HL-60 (cell line): ENCODE data around the gene EXOSC10.

Experiments used
- SPI1 ChIP-seq: IDR thresholded peaks from 2 replicates; pipeline ENCODE4 v1.6.1; 2012; ENCODE audit warnings: low read depth, mild to moderate bottlenecking, borderline replicate concordance
- TF ChIP-seq, protein P1 (sequence below): IDR thresholded peaks from 2 replicates; pipeline ENCODE4 v1.6.1; 2012; ENCODE audit warnings: low read depth; ENCODE audit not compliant: insufficient replicate concordance
- TF ChIP-seq, protein P2 (sequence below): IDR thresholded peaks from one replicate; pipeline ENCODE4 v1.5.1; 2011; ENCODE audit warnings: low read length, control low read depth, inconsistent platforms; ENCODE audit not compliant: insufficient read depth

DNA sequence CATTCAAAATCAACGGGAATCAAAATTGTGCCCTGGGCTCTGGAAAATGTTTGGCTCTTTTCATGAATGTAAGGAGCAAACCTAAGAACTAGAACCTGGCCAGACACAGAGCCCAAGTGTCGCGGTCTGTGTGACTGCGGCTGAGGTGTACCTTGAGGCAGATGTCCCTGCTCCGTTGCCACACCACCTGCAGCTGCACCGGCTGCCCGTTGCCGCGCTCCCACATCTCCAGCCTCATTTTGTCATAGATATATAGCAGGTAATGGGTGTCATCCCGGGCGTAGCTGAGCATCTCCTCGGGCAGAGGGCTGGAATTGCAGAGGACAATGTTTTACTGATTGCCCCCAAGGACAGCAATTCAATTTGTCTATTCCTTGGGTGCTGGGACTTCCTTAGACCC is 18.7 kb downstream of the EXOSC10 start:
- TF ChIP-seq, protein P1, sequence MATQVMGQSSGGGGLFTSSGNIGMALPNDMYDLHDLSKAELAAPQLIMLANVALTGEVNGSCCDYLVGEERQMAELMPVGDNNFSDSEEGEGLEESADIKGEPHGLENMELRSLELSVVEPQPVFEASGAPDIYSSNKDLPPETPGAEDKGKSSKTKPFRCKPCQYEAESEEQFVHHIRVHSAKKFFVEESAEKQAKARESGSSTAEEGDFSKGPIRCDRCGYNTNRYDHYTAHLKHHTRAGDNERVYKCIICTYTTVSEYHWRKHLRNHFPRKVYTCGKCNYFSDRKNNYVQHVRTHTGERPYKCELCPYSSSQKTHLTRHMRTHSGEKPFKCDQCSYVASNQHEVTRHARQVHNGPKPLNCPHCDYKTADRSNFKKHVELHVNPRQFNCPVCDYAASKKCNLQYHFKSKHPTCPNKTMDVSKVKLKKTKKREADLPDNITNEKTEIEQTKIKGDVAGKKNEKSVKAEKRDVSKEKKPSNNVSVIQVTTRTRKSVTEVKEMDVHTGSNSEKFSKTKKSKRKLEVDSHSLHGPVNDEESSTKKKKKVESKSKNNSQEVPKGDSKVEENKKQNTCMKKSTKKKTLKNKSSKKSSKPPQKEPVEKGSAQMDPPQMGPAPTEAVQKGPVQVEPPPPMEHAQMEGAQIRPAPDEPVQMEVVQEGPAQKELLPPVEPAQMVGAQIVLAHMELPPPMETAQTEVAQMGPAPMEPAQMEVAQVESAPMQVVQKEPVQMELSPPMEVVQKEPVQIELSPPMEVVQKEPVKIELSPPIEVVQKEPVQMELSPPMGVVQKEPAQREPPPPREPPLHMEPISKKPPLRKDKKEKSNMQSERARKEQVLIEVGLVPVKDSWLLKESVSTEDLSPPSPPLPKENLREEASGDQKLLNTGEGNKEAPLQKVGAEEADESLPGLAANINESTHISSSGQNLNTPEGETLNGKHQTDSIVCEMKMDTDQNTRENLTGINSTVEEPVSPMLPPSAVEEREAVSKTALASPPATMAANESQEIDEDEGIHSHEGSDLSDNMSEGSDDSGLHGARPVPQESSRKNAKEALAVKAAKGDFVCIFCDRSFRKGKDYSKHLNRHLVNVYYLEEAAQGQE = no peak
- TF ChIP-seq, protein P2, sequence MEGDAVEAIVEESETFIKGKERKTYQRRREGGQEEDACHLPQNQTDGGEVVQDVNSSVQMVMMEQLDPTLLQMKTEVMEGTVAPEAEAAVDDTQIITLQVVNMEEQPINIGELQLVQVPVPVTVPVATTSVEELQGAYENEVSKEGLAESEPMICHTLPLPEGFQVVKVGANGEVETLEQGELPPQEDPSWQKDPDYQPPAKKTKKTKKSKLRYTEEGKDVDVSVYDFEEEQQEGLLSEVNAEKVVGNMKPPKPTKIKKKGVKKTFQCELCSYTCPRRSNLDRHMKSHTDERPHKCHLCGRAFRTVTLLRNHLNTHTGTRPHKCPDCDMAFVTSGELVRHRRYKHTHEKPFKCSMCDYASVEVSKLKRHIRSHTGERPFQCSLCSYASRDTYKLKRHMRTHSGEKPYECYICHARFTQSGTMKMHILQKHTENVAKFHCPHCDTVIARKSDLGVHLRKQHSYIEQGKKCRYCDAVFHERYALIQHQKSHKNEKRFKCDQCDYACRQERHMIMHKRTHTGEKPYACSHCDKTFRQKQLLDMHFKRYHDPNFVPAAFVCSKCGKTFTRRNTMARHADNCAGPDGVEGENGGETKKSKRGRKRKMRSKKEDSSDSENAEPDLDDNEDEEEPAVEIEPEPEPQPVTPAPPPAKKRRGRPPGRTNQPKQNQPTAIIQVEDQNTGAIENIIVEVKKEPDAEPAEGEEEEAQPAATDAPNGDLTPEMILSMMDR = no peak
- TF ChIP-seq SPI1 = no peak
